NB4 (cell line): ENCODE data around the gene SH3D19.

ENCODE experiments used
- POLR2A ChIP-seq: IDR thresholded peaks from 2 replicates; pipeline ENCODE4 v1.6.1; 2011; ENCODE audit warnings: mild to moderate bottlenecking; ENCODE audit not compliant: insufficient read length; ENCODE audit errors: extremely low read depth
- TF ChIP-seq, protein P1 (sequence below): IDR thresholded peaks from one replicate; pipeline ENCODE4 v1.5.1; 2012; ENCODE audit warnings: low read depth, low read length

DNA sequence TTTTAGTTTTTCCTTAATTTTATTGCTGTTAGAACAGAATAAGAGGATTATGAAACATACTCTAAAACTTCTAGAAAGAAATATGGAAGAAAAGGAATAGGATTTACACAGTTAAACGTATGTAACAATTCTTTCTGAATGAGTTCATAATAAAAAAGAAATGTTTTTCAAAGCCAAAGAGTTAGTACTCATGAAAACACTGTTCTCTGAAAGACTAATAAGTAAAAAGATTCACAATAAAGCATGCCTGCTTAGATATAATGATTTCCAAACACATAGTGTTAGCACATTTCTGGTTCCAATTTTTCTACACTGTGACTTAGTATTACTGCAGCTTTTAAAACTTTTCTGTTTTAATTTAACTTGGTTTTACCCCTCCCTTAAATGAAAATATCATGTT is 98.2 kb downstream of the SH3D19 start:
- no peak for TF ChIP-seq POLR2A
- TF ChIP-seq, protein P1, sequence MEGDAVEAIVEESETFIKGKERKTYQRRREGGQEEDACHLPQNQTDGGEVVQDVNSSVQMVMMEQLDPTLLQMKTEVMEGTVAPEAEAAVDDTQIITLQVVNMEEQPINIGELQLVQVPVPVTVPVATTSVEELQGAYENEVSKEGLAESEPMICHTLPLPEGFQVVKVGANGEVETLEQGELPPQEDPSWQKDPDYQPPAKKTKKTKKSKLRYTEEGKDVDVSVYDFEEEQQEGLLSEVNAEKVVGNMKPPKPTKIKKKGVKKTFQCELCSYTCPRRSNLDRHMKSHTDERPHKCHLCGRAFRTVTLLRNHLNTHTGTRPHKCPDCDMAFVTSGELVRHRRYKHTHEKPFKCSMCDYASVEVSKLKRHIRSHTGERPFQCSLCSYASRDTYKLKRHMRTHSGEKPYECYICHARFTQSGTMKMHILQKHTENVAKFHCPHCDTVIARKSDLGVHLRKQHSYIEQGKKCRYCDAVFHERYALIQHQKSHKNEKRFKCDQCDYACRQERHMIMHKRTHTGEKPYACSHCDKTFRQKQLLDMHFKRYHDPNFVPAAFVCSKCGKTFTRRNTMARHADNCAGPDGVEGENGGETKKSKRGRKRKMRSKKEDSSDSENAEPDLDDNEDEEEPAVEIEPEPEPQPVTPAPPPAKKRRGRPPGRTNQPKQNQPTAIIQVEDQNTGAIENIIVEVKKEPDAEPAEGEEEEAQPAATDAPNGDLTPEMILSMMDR: no peak
